Osteocyte (in vitro differentiated cells): Measurements from ENCODE around the gene KIAA1958. TPM values are rescaled to one million over a fixed set of nuclear protein-coding genes. Genes with fewer than 3 reads are reported as not detected.

Experiments
- DNase-seq: peaks from one replicate; pipeline ENCODE4 v3.0.0; 2021; ENCODE audit warnings: mixed read lengths; ENCODE audit not compliant: unreplicated experiment; ENCODE audit errors: extremely low spot score
- H3K27ac Mint-ChIP-seq: one replicate; pipeline ENCODE4 v1.8.0; 2021; ENCODE audit warnings: mild to moderate bottlenecking, mixed read lengths; ENCODE audit not compliant: unreplicated experiment
- H3K27me3 Mint-ChIP-seq: one replicate; pipeline ENCODE4 v1.8.0; 2021; ENCODE audit warnings: mixed read lengths; ENCODE audit not compliant: unreplicated experiment
- H3K36me3 Mint-ChIP-seq: one replicate; pipeline ENCODE4 v1.8.0; 2021; ENCODE audit warnings: mixed read lengths; ENCODE audit not compliant: unreplicated experiment
- H3K4me1 Mint-ChIP-seq: one replicate; pipeline ENCODE4 v1.8.0; 2021; ENCODE audit warnings: mixed read lengths; ENCODE audit not compliant: unreplicated experiment
- H3K4me3 Mint-ChIP-seq: one replicate; pipeline ENCODE4 v1.8.0; 2021; ENCODE audit warnings: mild to moderate bottlenecking, moderate library complexity, mixed read lengths; ENCODE audit not compliant: unreplicated experiment
- H3K9me3 Mint-ChIP-seq: one replicate; pipeline ENCODE4 v1.8.0; 2021; ENCODE audit warnings: mixed read lengths; ENCODE audit not compliant: unreplicated experiment
- CTCF ChIP-seq: fragments of 200-600 bp; sonication (generic); IDR thresholded peaks from 2 replicates; pipeline ENCODE4 v1.5.0; 2021; ENCODE audit warnings: antibody characterized with exemption, mild to moderate bottlenecking, moderate library complexity
- total RNA-seq: library from RNA; stranded (reverse); gene quantifications from 2 replicates; pipeline ENCODE4 v1.2.1, GENCODE V29; 2021

Gene KIAA1958
- total RNA-seq, 1 donor from 2014 or later: 4.9 TPM

DNA sequence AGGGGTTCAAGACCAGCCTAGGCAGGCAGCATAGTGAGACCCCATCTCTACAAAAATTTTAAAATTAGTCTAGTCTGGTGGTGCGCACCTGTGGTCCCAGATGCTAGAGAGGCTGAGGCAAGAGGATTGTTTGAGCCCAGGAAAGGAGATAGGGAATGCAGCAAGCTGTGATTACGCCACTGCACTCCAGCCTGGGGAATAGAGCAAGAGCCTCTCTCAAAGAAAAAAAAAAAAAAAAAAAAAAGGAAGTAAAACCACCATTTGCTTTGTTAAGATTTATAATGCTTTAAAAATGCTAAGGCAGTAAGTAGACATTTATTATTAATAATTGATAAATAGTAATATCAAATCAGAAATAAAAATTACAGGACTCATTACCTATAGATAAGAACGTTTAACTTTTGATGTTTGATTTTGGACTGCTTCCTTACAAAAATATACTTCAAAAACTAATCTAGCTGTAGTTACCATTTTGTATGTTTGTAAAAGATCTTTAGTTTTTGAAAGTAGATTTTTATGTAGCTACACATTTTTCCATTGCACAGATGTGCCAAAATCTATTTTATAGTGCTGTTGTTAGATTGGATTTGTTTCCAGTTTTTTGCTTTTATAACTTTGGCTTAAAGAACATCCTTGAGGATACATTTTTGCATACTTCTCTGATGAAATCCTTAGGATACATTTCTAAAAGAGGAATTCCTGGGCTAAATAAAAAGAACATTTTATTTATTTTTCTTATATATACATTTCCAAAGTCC lies 144.9 kb downstream of the KIAA1958 start:
- Mint-ChIP-seq H3K36me3 (no peaks in the 10 kb centered on the region), H3K9me3 (no peaks in the 10 kb centered on the region), H3K27me3 (no peaks in the 10 kb centered on the region), H3K27ac (no peak overlapping the region), H3K4me1 (no peaks in the 10 kb centered on the region), H3K4me3 (no peak overlapping the region)
- DNase-seq: no peak
- no peak for TF ChIP-seq CTCF

DNA sequence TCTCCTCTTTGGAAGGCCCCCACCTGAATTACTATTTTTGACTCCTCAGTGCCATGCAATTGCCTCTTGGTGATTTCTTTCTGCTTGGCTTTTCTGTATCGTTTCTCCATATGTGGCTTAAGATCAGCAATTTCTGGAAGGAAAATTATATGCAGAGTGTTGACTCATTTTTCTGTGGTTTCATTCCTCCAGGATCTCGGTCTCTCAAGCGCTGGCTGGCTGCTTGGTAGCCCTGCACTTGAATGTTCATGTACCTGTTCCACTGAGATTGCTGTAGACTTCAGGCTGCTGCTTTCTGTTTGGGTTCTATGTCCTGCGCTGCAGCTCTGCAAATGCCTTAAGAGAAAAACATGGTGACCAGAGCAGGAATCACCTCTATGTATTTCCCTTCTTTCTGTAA lies 153.7 kb downstream of the KIAA1958 start:
- Mint-ChIP-seq H3K27ac (no peak overlapping the region), H3K4me1 (no peaks in the 10 kb centered on the region), H3K9me3 (peaks cover 24% of the 10 kb centered on the region), H3K27me3 (no peaks in the 10 kb centered on the region), H3K4me3 (no peak overlapping the region), H3K36me3 (peaks cover 9% of the 10 kb centered on the region)
- DNase-seq: no peak
- no peak for TF ChIP-seq CTCF

GRCh38 chr9:112642126-112642525 lies 155.5 kb downstream of the KIAA1958 start:
- no peaks in the 10 kb centered on the region for H3K4me1 Mint-ChIP-seq
- no peaks in the 10 kb centered on the region for H3K27me3 Mint-ChIP-seq
- H3K27ac Mint-ChIP-seq: no peak overlapping the region
- peaks cover 35% of the 10 kb centered on the region for H3K9me3 Mint-ChIP-seq
- TF ChIP-seq CTCF: no peak
- peaks cover 9% of the 10 kb centered on the region for H3K36me3 Mint-ChIP-seq
- no peak for DNase-seq
- no peak overlapping the region for H3K4me3 Mint-ChIP-seq

DNA sequence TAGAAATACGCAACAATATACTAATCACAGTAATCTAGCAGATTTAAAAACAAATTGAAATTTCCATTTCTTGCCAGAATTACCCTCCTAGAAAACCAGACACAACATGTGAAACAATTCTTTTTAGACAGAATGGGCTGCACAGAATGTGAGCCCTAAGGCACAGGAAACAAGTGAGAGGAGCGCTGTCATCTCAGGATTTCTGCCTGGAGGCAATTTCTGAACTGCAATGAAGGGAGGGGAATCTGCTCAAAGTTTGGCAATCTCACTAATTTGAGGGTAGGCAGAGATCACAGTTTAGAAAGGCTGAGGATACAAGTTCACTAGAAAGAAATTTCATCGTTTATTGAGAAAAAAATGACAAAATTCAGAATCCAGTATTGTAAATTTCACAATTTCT lies 161.0 kb downstream of the KIAA1958 start:
- no peak for TF ChIP-seq CTCF
- no peak overlapping the region for H3K27ac Mint-ChIP-seq
- no peaks in the 10 kb centered on the region for H3K4me1 Mint-ChIP-seq
- H3K36me3 Mint-ChIP-seq: peaks cover 12% of the 10 kb centered on the region
- no peak overlapping the region for H3K4me3 Mint-ChIP-seq
- no peaks in the 10 kb centered on the region for H3K27me3 Mint-ChIP-seq
- peaks cover 40% of the 10 kb centered on the region for H3K9me3 Mint-ChIP-seq
- DNase-seq: no peak

GRCh38 chr9:112648624-112649023 lies 162.0 kb downstream of the KIAA1958 start:
- H3K36me3 Mint-ChIP-seq: peaks cover 14% of the 10 kb centered on the region
- no peak overlapping the region for H3K4me3 Mint-ChIP-seq
- peaks cover 43% of the 10 kb centered on the region for H3K9me3 Mint-ChIP-seq
- no peak for TF ChIP-seq CTCF
- no peaks in the 10 kb centered on the region for H3K27me3 Mint-ChIP-seq
- H3K27ac Mint-ChIP-seq: no peak overlapping the region
- no peak for DNase-seq
- peaks cover under 1% of the 10 kb centered on the region for H3K4me1 Mint-ChIP-seq
